Stimulated activated CD8-positive, alpha-beta memory T cell treated with anti-CD3 and anti-CD28 coated beads, Interleukin-4, amount 100 ng/mL, for 48 hours (primary cell): Measurements from ENCODE around the gene RGPD4.
"Not testable (repeated sequence)": the region's sequence is repeated elsewhere in the genome, so short reads cannot be mapped to it uniquely, and the experiment has no call there.

Experiments
- DNase-seq: peaks from one replicate; pipeline ENCODE4 v3.0.0-alpha.2; 2020

The RGPD4 gene

GRCh38 chr2:107826749-107827148 is at the start of gene RGPD4:
RGPD4 (plus strand) TSS chr2:107826892; CDS start chr2:107827014, 122 bp downstream.
- DNase-seq: not testable (repeated sequence)

- DNase-seq: no peak
Observed at GRCh38 chr2:107777974-107778373, 48.7 kb upstream of the RGPD4 start.

- DNase-seq: no peak
Observed at GRCh38 chr2:107785756-107786155, 40.9 kb upstream of the RGPD4 start.

- no peak for DNase-seq
Observed at GRCh38 chr2:107790837-107791236, 35.9 kb upstream of the RGPD4 start.

GRCh38 chr2:107801498-107801897 is 25.2 kb upstream of the RGPD4 start:
- no peak for DNase-seq

- no peak for DNase-seq
Observed at GRCh38 chr2:107804608-107805498, 21.8 kb upstream of the RGPD4 start.

GRCh38 chr2:107806901-107807300 is 19.8 kb upstream of the RGPD4 start:
- no peak for DNase-seq

GRCh38 chr2:107807988-107808387 is 18.7 kb upstream of the RGPD4 start:
- DNase-seq: no peak

GRCh38 chr2:107808959-107809358 is 17.7 kb upstream of the RGPD4 start:
- DNase-seq: no peak

GRCh38 chr2:107809835-107810234 is 16.9 kb upstream of the RGPD4 start:
- no peak for DNase-seq

GRCh38 chr2:107810734-107811133 is 16.0 kb upstream of the RGPD4 start:
- DNase-seq: no peak

- no peak for DNase-seq
Observed at GRCh38 chr2:107811411-107811810, 15.3 kb upstream of the RGPD4 start.

GRCh38 chr2:107812006-107812405 is 14.7 kb upstream of the RGPD4 start:
- no peak for DNase-seq

- no peak for DNase-seq
Observed at GRCh38 chr2:107817378-107817777, 9.3 kb upstream of the RGPD4 start.

GRCh38 chr2:107822302-107822701 is 4.4 kb upstream of the RGPD4 start:
- no peak for DNase-seq

- no peak for DNase-seq
Observed at GRCh38 chr2:107824451-107825205, 2.1 kb upstream of the RGPD4 start.

GRCh38 chr2:107825206-107825563 is 1.5 kb upstream of the RGPD4 start:
- no peak for DNase-seq

GRCh38 chr2:107829514-107829913 is 2.8 kb downstream of the RGPD4 start:
- not testable (repeated sequence) for DNase-seq

GRCh38 chr2:107833152-107833551 is 6.5 kb downstream of the RGPD4 start:
- not testable (repeated sequence) for DNase-seq

- DNase-seq: not testable (repeated sequence)
Observed at GRCh38 chr2:107833618-107834017, 6.9 kb downstream of the RGPD4 start.

- DNase-seq: not testable (repeated sequence)
Observed at GRCh38 chr2:107916121-107916520, 89.4 kb downstream of the RGPD4 start.

- DNase-seq: not testable (repeated sequence)
Observed at GRCh38 chr2:107916696-107917370, 90.1 kb downstream of the RGPD4 start.

- DNase-seq: no peak
Observed at GRCh38 chr2:107927034-107927534, 100.4 kb downstream of the RGPD4 start.
